Measurements from ENCODE around the gene WASHC2A.
"Not testable (repeated sequence)": the region's sequence is repeated elsewhere in the genome, so short reads cannot be mapped to it uniquely, and the experiment has no call there.

DNA sequence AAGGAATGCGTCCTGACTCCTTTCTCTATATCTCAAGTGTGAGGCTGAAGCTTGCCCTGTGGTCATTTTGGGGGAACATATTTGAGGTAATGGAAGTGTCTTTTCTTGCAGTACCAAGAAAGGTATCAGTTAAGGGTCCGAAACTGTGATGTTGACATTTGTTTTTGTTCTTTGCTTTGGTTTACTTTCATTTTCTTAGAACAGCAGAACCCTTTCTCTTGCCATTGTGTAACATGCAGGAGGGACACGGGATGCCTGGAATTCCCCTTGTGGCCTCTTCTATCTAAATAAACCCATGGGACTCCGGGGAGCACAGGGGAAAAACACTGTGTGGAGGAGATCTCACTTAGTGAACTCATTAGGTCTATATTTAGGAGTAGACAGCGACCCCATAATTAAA, 34.5 kb downstream of the WASHC2A start:
- TF ChIP-seq, protein P1, sequence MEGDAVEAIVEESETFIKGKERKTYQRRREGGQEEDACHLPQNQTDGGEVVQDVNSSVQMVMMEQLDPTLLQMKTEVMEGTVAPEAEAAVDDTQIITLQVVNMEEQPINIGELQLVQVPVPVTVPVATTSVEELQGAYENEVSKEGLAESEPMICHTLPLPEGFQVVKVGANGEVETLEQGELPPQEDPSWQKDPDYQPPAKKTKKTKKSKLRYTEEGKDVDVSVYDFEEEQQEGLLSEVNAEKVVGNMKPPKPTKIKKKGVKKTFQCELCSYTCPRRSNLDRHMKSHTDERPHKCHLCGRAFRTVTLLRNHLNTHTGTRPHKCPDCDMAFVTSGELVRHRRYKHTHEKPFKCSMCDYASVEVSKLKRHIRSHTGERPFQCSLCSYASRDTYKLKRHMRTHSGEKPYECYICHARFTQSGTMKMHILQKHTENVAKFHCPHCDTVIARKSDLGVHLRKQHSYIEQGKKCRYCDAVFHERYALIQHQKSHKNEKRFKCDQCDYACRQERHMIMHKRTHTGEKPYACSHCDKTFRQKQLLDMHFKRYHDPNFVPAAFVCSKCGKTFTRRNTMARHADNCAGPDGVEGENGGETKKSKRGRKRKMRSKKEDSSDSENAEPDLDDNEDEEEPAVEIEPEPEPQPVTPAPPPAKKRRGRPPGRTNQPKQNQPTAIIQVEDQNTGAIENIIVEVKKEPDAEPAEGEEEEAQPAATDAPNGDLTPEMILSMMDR (IDR thresholded peaks at IDR 0.05) = not testable (repeated sequence)
- TF ChIP-seq POLR2A (IDR thresholded peaks at IDR 0.05) = not testable (repeated sequence)
